ENCODE data around the gene IL36G.

DNA sequence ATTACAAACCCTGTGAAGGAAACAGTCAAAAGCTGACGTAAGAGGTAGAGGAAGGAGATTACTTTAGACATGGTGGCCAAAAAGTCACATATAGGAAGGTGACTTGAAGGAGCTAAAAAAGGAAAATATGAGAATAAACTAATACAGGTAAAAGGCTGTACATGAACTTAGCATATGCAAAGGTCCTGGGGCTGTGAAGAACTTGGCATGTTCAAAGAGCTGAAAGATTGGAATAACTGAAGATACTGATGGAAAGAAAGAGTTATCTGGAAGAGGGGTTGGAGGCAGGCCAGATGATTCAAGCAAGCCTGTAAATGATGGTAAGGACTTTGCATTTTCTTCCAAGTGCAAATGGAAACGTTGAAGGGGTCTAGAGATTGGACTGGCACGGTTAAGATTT lies 40.7 kb downstream of the IL36G start:
- TF ChIP-seq ELF4 (IDR thresholded peaks at IDR 0.05) (no peak), ARNT (IDR thresholded peaks at IDR 0.05) (no peak), SP1 (IDR thresholded peaks at IDR 0.05) (no peak), TARDBP (IDR thresholded peaks at IDR 0.05) (no peak), LEF1 (IDR thresholded peaks at IDR 0.05; ENCODE audit: borderline replicate concordance) (no peak)

All from HEK293T (cell line).